GM23248 (cell line): ENCODE data around the gene SERBP1.

Source experiments
- EZH2 ChIP-seq: fragments of 200-600 bp; sonication (generic); IDR thresholded peaks from 2 replicates; pipeline ENCODE4 v1.6.1; 2018; ENCODE audit warnings: antibody characterized with exemption, mild to moderate bottlenecking; ENCODE audit not compliant: insufficient read depth, poor library complexity, severe bottlenecking
- EZH2phosphoT487 ChIP-seq: fragments of 200-600 bp; sonication (generic); IDR thresholded peaks from 2 replicates; pipeline ENCODE4 v1.6.1; 2018; ENCODE audit warnings: antibody characterized with exemption, moderate library complexity, mild to moderate bottlenecking, low read depth; ENCODE audit not compliant: insufficient read depth

DNA sequence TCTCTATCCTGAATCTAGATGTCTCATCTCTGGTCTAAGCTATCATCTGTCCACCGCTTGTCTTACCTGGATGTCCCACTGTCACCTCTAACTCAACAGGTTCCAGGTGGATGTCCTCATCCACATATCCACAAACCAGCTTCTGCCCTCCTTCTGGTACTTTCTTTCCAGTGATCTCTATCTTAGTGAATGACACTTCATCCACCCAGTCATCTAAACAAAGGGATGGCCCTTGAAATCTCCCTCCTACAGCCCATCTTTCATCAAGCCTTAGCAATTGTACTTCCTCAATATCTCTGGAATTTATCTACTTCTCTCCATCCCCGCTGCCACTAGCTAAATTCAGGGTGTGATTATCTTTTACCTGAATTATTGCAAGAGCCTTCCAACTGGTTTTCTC, 33.9 kb upstream of the SERBP1 start:
- TF ChIP-seq EZH2 (no peak), EZH2phosphoT487 (no peak)
